TTC549 (cell line): Measurements from ENCODE around the gene PROC.

Experiments
- FAIRE-seq: peaks from 2 replicates; lab custom pipeline; 2012; peaks lifted over from hg19 to GRCh38; lab: Jason Lieb, UNC

PROC gene

DNA sequence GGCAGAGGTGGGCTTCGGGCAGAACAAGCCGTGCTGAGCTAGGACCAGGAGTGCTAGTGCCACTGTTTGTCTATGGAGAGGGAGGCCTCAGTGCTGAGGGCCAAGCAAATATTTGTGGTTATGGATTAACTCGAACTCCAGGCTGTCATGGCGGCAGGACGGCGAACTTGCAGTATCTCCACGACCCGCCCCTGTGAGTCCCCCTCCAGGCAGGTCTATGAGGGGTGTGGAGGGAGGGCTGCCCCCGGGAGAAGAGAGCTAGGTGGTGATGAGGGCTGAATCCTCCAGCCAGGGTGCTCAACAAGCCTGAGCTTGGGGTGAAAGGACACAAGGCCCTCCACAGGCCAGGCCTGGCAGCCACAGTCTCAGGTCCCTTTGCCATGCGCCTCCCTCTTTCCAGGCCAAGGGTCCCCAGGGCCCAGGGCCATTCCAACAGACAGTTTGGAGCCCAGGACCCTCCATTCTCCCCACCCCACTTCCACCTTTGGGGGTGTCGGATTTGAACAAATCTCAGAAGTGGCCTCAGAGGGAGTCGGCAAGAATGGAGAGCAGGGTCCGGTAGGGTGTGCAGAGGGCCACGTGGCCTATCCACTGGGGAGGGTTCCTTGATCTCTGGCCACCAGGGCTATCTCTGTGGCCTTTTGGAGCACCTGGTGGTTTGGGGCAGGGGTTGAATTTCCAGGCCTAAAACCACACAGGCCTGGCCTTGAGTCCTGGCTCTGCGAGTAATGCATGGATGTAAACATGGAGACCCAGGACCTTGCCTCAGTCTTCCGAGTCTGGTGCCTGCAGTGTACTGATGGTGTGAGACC, at the start of gene PROC:
Gene PROC, plus strand, starts transcription at position 128 of the 812 bp plus-strand sequence. CDS start 1,516 bp downstream, outside the sequence.
- no peak for FAIRE-seq

DNA sequence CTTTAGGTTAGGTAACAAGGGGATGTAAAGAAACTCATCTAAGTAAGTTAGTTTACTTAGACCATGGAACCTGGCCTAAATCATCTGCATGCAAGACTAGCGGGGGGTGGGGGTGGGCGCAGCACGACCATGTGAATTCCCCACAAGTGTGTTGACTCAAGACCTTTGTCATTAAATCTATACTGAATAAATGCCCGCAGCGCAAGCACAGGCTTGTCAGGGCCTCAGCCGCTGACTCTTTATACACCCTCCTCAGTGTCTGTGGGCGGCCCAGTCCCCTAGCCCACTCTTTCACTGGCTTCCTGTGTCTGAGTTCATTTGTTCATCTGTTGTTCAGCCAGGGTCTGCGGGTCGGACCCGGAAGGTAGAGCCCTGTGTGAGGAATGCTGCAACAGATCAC, 48.2 kb upstream of the PROC start:
- FAIRE-seq: no peak

DNA sequence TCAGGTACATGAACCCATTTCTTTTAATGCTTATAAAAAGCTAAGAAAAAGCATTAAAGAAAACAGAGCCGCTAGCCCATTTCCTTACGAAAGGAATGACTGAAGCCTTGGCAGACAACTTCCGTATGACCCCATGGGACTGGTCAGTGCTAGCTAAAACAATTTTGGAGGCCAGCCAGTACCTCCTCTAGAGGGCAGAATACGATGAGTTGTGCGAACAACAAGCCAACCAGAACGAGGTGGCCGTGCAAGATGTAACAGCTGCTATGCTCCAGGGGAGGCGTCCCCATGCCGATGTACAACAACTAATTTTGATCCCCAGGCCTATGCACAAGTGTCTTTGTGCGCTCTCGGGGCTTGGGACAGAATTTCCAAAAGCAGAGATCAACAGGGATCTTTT, 47.2 kb upstream of the PROC start:
- FAIRE-seq: no peak

DNA sequence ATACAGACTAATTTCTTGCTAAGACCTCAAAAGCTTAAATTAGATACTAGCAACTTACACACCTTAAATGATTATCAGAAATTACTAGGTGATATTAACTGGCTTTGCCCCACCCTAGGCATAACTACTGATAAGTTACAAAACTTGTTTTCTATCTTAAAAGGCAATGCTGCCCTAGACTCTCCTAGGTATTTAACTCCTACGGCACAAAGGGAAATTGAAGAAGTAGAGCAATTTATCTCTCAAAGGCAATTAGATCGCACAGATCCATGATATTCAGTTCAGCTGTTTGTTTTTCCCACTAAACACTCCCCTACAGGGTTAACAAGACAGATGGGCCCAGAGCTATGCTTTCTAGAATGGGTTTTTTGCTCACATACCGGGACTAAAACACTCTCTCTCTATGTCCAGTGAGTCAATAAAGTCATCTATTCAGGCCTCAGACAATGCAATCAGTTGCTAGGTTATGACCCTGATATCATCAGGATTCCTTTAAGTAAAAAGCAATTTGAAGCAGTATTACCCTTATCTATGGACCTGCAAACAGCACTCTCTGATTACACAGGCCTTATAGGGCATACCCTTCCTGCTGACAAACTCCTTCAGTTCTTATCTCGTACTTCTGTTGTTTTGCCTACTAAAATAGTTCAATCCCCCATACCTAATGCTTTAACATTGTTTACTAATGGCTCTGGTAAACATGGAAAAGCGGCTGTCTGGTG, 44.7 kb upstream of the PROC start:
- no peak for FAIRE-seq

DNA sequence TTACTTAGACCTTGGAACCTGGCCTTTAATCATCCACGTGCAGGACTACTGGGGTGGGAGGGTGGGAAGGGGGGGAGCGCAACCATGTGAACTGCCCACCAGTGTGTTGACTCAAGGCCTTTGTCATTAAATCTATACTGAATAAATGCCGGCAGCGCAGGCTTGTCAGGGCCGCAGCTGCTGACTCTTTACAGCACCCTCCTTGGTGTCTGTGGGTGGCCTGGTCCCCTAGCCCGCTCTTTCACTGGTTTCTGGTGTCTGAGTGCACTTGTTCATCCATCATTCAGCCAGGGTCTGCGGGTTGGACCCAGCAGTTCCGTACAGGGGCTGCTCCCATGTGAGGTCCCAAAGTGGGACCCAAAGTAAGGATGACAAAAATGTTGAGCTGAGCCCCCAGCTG, 42.0 kb upstream of the PROC start:
- no peak for FAIRE-seq

DNA sequence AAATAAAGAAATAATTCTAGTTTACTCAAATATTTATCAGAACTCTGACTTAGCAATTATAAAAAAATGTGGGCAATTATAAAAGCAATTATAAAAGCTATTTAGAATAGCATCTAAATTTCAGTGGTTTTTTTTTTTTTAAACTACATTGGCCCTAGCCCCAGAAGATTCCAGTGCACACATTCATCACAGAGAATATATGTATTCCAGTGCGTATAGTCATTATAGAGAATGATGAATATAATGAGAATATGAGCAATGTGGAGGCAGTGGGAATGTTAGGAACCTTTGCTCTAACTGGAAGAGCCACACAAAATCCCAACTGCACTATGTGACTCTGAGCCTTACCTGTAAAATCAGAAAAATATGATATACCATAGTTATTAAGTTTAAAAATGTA, 41.0 kb upstream of the PROC start:
- FAIRE-seq: no peak

DNA sequence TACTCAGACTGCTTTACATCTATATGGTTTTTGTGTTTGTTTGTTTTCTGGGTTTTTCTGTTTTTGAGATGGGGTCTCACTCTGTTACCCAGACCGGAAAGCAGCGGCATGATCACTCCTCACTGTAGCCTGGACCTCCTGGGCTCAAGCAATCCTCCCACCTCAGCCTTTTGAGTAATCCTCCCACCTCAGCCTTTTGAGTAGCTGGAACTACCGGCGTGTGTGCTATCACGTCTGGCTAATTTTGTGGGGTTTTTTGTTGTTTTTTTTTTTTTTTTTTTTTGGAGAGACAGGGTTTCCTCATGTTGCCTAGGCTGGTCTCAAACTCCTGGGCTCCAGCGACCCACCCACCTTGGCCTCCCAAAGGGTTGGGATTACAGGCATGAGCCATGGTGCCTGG, 39.5 kb upstream of the PROC start:
- FAIRE-seq: no peak

DNA sequence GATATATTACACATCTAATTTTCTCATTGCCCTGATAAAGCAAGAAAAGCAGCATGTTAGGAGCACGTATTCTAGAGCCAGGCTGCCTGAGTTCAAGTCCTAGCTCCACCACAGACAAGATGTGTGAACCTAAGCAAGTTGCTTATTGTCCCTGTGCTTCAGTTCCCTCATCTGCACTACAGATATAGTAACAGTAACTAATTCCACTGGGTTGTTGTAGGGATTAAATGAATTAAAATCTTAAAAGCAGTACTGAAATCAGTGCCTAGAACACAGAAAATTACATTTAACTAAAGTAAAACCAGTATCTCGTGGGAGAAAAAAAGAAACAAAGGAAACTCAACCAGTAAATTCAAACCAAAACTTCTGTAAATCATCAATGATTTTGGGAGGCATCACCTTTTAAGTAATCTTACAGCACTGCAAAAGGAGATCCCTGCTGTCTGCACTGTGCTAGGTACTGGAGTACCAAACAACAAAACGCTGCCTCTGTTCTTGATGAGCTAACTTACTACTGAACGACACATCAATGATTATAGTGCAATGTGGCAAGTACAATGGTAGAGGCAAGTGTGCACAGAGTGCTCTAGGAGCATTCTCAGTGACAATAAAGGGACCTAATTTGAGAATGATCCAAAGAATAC, 38.4 kb upstream of the PROC start:
- FAIRE-seq: no peak

DNA sequence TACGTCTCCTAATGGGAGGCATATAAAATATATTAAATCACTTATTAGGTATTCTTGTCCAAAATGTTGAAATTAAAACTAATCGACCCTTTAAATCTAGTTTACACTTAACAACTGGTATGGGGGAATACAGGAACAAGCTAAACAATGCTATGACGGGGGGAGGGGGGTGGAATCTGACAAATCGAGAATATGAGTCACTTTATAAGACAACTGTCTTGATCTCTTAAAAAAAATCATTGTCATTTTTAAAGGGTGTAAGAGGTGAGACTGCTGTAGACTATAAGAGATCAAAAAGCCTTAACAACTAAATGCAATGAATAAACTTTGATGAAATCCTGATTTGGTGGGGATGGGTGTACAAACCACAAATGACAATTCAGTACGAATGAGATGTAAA, 36.5 kb upstream of the PROC start:
- no peak for FAIRE-seq

DNA sequence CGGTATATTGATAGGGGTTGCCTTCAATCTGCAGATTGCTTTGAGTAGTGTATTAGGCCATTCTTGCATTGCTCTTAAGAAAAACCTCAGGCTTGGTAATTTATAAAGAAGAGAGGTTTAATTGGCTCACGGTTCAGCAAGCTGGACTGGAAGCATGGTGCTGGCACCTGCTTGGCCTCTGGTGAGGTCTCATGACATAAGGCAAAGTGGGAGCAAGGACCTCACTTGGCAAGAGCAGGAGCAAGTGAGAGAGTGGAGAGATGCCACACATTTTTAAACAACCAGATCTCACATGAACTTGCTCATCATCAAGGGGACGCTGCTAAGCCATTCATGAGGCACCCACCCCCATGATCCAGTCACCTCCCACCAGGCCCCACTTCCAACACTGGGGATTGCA, 35.4 kb upstream of the PROC start:
- no peak for FAIRE-seq

DNA sequence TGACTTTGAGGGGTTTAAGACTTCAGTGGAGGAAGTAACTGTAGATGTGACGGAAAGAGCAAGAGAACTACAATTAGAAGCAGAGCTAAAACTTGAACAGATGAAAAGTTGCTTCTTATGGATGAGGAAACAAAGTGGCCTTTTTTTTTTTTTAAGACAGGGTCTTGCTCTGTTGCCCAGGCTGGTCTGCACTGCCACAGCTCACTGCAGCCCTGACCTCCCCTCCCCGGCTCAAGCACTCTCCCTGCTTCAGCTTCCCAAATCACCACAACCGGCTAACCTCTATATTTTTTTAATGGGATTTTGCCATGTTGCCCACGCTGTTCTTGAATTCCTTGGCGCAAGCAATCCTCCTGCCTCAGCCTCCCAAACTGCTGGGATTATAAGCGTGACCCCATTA, 33.7 kb upstream of the PROC start:
- FAIRE-seq: no peak

DNA sequence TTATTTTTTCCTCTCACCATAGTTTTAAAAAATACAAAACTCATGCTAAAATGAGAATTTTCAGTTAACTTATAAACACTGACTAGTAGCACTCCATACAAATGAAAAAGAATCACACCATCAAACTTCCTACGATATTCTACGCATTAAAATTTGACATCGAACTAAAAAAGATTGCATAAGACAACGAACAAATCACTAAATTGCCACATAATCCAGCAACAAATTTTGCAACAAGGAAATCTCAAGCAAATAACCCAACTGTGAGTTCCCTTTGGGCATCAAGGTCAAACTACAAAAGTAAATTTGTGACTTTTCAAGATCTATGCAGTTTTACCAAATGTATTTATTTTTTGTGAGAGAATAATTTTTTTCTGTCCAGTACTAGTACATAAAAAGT, 32.0 kb upstream of the PROC start:
- no peak for FAIRE-seq

DNA sequence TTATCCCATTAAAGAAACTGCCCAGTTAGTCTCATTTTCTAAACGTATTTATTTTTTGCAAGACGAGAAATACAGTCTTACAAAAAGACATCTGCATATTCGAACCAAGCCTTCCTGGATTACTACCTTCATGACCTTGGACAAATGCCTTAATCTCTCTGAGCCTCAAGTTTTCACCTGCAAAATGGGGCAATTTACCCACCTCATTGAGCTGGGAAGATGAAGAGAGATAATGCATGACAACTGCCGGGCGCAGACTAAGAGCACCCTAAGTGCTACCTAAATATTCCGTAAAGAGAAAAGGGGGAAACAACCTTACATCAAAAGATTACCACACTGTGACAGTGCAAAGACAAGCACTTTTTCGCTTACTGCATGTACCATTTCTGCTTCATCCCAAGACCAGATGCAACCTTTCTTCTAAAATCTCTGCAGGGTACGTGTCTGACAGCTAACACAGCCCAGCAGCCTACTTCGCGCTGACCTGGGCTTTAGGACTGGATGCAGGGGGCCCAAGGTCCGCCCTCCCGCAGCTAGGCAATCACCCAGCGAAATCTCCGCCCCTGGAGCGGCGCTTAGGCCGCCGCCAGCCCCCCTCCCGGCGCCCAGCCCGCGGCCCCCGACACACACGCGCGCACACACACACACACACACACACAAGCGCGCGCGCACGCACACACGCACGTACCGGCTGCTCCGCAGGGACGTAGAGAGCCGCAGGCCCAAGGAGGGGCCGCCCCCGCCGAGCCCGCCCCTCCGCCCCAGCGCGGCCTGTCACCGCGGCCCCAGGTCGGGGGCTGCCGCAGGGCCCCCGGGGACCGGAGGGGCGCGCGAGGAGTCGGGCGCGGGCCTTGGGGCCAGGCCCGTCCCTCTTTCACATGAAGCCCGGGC, 31.2 kb upstream of the PROC start:
- FAIRE-seq: no peak

DNA sequence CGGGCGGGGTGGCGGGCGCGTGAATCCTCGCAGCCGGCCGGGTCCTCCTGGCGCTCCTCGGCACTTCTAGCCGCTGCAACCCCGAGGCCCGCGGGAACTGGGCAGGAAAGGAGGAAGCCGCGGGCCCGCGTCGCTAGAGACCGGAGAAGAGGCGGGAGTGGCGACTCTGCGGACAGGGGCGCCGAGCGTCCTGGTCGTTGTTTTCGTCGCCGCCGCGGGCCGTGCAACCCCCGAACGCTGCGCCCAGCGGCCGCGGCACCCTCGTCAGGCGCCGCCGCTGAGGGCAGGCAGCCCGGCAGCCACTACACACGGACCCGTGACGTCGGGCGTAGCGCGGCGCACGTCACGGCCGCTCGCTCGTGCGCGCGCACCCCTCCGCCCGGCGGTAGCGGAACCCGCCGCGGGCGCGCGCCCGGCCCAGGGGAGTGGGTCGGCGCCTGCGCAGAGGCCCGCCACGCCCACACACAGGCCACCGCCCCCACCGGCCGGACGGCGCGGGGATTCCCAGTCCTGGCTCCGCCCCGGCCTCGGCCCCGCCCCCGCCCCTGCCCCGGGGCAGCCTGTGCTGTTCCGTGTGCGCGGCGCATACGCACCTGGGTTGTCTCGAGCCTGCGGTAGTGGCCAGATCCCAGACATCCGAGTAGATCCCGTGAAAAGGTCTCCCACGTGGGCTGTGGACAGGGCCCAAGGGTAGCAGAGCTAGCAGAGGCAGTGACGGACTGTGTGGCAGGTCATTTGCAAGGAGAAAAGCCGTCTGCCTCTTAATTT, 30.4 kb upstream of the PROC start, which contains the start of gene MAP3K2:
Gene MAP3K2, minus strand, starts transcription at position 321 of the 768 bp plus-strand sequence. CDS start 44,846 bp downstream, outside the sequence.
- FAIRE-seq: no peak

DNA sequence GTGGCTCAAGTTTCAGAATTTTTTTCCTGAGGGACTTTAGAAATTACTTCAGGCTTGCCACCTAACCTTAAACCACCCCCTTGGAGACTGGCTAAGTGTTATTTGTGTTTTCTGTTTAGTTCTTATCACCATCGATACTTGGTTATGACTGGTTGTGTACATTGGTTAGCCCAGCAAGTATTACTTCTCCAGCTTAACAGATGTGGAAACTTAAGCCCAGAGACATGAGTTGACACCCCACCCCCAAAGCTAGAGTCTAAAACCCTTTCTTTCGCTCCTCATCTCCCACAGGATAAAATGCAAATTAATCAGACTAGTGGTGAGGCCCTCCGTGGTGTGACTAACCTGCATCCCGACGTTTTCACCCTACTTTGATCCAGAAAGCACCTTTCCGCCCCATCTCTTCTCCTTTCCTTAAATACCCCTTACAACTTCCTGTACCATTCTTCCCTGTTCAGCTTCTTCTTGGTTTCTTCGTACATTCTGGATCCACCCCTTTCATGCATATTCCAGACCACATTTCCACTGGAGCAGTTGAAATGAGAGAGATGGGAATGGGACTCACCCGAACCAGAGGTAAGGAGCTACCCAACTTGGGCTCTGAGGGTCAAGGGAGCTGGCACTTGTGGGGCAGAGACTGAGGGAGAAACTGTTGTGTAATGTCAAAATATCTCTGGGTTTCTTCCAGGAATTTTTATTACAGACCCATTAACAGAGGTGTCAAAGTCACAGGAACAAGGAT, 29.6 kb upstream of the PROC start:
- FAIRE-seq: no peak

DNA sequence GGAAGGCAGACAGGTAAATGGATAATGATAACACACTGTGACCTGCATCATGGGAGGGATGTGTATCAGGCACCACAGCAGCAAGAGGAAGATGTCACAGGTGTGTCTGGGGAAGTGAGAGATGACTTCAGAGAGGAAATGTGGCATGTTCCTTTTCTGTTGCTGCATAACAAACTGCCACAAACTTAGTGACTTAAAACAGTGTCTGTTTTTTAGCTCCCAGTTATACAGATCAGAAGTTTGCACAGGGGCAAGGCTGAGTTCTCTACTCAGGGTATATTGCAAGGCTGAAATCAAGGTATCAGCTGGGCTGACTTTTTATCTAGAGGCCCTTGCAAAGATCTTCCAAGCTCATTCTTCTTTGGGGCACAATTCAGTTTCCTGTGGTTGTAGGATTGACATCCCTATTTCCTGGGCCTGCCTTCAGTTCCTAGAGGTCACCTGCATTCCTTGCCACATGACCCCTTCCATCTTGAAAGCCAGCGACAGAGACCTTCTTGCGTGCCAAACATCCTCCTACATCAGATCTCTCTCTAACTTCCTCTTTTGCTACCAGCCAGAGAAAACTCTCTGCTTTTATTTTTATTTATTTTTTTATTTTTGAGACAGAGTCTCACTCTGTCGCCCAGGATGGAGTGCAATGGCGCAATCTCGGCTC, 28.3 kb upstream of the PROC start:
- FAIRE-seq: no peak

DNA sequence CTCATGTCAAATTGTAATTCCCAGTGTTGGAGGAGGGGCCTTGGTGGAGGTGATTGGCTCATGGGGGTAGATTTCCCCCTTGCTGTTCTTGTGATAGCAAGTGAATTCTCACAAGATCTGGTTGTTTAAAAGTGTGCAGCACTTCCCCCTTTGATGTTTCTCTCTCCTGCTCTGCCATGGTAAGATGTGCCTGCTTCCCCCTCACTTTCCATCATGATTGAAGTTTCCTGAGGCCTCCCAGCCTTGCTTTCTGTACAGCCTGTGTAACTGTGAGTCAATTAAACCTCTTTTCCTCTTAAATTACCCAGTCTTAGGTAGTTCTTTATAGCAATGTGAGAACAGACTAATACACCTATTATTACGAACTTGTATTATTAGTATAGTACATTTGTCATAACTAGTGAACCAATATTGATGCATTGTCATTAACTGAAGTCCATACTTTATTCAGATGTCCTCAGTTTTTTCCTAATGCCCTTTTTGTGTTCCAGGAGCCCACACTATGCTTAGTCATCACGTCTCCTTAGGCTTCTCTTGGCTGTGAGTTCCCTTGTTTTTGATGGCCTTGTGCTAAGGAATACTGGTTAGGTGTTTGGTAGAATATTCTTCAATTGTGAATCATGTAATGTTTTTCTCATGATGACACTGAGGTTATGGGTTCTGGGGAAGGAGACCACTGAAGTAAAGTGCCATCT, 25.9 kb upstream of the PROC start:
- no peak for FAIRE-seq

DNA sequence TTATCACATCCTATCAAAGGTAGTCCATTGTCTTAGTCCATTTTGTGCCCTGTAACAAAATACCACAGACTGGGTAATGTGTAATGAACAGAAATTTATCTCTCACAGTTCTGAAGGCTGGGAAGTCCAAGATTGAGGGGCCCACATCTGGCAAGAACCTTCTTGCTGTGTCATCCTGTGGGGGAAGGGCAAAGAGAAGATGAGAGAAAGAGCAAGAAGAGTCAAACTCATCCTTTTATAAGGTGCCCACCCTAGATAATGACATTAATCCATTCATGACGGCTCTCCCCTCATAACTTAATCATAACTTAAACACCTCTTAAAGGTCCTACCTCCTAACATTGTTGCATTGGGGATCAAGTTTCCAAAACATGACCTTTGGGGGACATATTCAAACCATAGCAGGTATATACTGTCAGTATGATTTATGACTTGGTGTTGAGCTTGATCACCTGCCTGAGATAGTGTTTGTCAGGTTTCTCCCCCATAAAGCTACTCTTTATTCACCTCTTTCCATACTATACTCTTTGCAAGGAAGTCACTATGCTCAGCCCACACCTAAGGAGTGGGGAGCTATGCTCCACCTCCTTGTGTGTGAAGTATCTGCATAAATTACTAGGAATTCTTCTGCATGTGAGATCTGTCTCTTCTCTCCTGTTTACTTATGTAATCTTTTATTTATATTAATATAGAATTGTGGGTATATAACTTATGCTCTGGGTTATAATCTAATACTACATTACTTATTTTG, 25.2 kb upstream of the PROC start:
- FAIRE-seq: no peak

DNA sequence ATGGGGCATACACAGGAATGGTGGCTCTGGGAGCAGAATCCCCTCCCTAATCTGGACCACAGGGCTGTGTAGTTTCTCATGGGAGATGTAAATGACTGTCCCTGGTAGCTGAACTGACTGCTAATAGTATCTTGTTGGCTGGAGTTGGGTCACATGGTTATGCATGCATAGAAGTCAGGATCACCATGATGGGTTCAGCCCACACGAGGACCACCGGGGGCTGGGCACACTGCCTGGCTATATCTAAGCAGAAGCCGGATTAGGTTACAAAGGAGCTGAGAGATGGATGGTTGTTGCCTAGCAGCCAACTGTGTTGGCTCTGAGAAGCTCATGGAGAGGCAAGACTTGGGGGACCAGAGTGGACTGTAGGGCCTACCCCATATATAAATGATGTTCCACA, 23.7 kb upstream of the PROC start:
- no peak for FAIRE-seq
